ENCODE data around the gene STK17B.
A peak's percentile ranks its signal among the peaks of the same experiment; 100 is the strongest.

The STK17B gene

GRCh38 chr2:196176142-196176738 lies 4.9 kb upstream of the STK17B start:
- H3K27me3 ChIP-seq (ENCODE audit: insufficient read depth, low read length, poor library complexity, severe bottlenecking): peaks cover under 1% of the 10 kb centered on the region
- H3K4me1 ChIP-seq (ENCODE audit: insufficient read depth, low read length, poor library complexity, severe bottlenecking): peaks cover 79% of the 10 kb centered on the region
- H3K4me3 ChIP-seq (ENCODE audit: low read length, poor library complexity, severe bottlenecking): peak overlapping the region; percentile 43
- peak overlapping the region; percentile 59 for H3K4me2 ChIP-seq (ENCODE audit: low read depth, low read length, poor library complexity, severe bottlenecking)
- H3K9me3 ChIP-seq (ENCODE audit: insufficient read depth, low read depth, low read length): no peaks in the 10 kb centered on the region
- peaks cover 12% of the 10 kb centered on the region for H3F3A ChIP-seq (ENCODE audit: low read depth)
- no peaks in the 10 kb centered on the region for H3K36me3 ChIP-seq (ENCODE audit: insufficient read depth, low read length)
- no peak for TF ChIP-seq CTCF (conservative IDR thresholded peaks at IDR 0.05; ENCODE audit: low read length)
- TF ChIP-seq EZH2phosphoT487 (IDR thresholded peaks at IDR 0.05; ENCODE audit: borderline replicate concordance): no peak
- no peak overlapping the region for H2AFZ ChIP-seq (ENCODE audit: low read length)
- H4K20me1 ChIP-seq (ENCODE audit: insufficient read depth, low read length, poor library complexity, severe bottlenecking): peaks cover under 1% of the 10 kb centered on the region
- H3K79me2 ChIP-seq (ENCODE audit: insufficient read depth, low read length): peaks cover 6% of the 10 kb centered on the region
- peak overlapping the region; percentile 67 for H3K9ac ChIP-seq (ENCODE audit: low read depth, low read length, poor library complexity, severe bottlenecking)
- no peaks in the 10 kb centered on the region for H3K9me2 ChIP-seq (replicated peaks; ENCODE audit: low read depth, low read length)

GRCh38 chr2:196174404-196174803 lies 3.0 kb upstream of the STK17B start:
- peaks cover 6% of the 10 kb centered on the region for H3K27me3 ChIP-seq (ENCODE audit: insufficient read depth, low read length, poor library complexity, severe bottlenecking)
- H3K4me1 ChIP-seq (ENCODE audit: insufficient read depth, low read length, poor library complexity, severe bottlenecking): peaks cover 73% of the 10 kb centered on the region
- H3F3A ChIP-seq (ENCODE audit: low read depth): peaks cover 12% of the 10 kb centered on the region
- TF ChIP-seq CTCF (conservative IDR thresholded peaks at IDR 0.05; ENCODE audit: low read length): no peak
- no peak for TF ChIP-seq EZH2phosphoT487 (IDR thresholded peaks at IDR 0.05; ENCODE audit: borderline replicate concordance)
- no peaks in the 10 kb centered on the region for H3K9me3 ChIP-seq (ENCODE audit: insufficient read depth, low read depth, low read length)
- peaks cover 25% of the 10 kb centered on the region for H3K79me2 ChIP-seq (ENCODE audit: insufficient read depth, low read length)
- H2AFZ ChIP-seq (ENCODE audit: low read length): no peak overlapping the region
- H3K9ac ChIP-seq (ENCODE audit: low read depth, low read length, poor library complexity, severe bottlenecking): peak overlapping the region; percentile 28
- no peak overlapping the region for H3K4me2 ChIP-seq (ENCODE audit: low read depth, low read length, poor library complexity, severe bottlenecking)
- no peaks in the 10 kb centered on the region for H3K36me3 ChIP-seq (ENCODE audit: insufficient read depth, low read length)
- no peak overlapping the region for H3K4me3 ChIP-seq (ENCODE audit: low read length, poor library complexity, severe bottlenecking)
- no peaks in the 10 kb centered on the region for H3K9me2 ChIP-seq (replicated peaks; ENCODE audit: low read depth, low read length)
- peaks cover 19% of the 10 kb centered on the region for H4K20me1 ChIP-seq (ENCODE audit: insufficient read depth, low read length, poor library complexity, severe bottlenecking)

- no peaks in the 10 kb centered on the region for H3K9me3 ChIP-seq (ENCODE audit: insufficient read depth, low read depth, low read length)
- peaks cover 27% of the 10 kb centered on the region for H4K20me1 ChIP-seq (ENCODE audit: insufficient read depth, low read length, poor library complexity, severe bottlenecking)
- H3K4me1 ChIP-seq (ENCODE audit: insufficient read depth, low read length, poor library complexity, severe bottlenecking): peaks cover 67% of the 10 kb centered on the region
- H3K4me3 ChIP-seq (ENCODE audit: low read length, poor library complexity, severe bottlenecking): no peak overlapping the region
- no peaks in the 10 kb centered on the region for H3K9me2 ChIP-seq (replicated peaks; ENCODE audit: low read depth, low read length)
- TF ChIP-seq EZH2phosphoT487 (IDR thresholded peaks at IDR 0.05; ENCODE audit: borderline replicate concordance) (no peak), CTCF (conservative IDR thresholded peaks at IDR 0.05; ENCODE audit: low read length) (no peak)
- H3K36me3 ChIP-seq (ENCODE audit: insufficient read depth, low read length): no peaks in the 10 kb centered on the region
- H3F3A ChIP-seq (ENCODE audit: low read depth): peaks cover 12% of the 10 kb centered on the region
- no peak overlapping the region for H3K4me2 ChIP-seq (ENCODE audit: low read depth, low read length, poor library complexity, severe bottlenecking)
- H3K79me2 ChIP-seq (ENCODE audit: insufficient read depth, low read length): peaks cover 34% of the 10 kb centered on the region
- no peak overlapping the region for H2AFZ ChIP-seq (ENCODE audit: low read length)
- H3K9ac ChIP-seq (ENCODE audit: low read depth, low read length, poor library complexity, severe bottlenecking): peak overlapping the region; percentile 68
- peaks cover 6% of the 10 kb centered on the region for H3K27me3 ChIP-seq (ENCODE audit: insufficient read depth, low read length, poor library complexity, severe bottlenecking)
Observed at GRCh38 chr2:196173505-196173904, 2.1 kb upstream of the STK17B start.
